Bronchial smooth muscle cell (primary cell): ENCODE data around the gene ZNF776. TPM values are rescaled to one million over a fixed set of nuclear protein-coding genes. Genes with fewer than 3 reads are reported as not detected.

ENCODE experiments used
- total RNA-seq: library from RNA; depleted of rRNA; stranded (reverse); fragments of >200 nt; gene quantifications from 2 replicates; pipeline ENCODE4 v1.2.1, GENCODE V29; 2014

Gene ZNF776
- 16.1 and 17.8 TPM in 2 replicates for total RNA-seq

GRCh38 chr19:57746580-57747471, at the start of gene ZNF776:
Gene ZNF776 (plus strand): TSS chr19:57746815. CDS start chr19:57747059, 244 bp downstream.

DNA sequence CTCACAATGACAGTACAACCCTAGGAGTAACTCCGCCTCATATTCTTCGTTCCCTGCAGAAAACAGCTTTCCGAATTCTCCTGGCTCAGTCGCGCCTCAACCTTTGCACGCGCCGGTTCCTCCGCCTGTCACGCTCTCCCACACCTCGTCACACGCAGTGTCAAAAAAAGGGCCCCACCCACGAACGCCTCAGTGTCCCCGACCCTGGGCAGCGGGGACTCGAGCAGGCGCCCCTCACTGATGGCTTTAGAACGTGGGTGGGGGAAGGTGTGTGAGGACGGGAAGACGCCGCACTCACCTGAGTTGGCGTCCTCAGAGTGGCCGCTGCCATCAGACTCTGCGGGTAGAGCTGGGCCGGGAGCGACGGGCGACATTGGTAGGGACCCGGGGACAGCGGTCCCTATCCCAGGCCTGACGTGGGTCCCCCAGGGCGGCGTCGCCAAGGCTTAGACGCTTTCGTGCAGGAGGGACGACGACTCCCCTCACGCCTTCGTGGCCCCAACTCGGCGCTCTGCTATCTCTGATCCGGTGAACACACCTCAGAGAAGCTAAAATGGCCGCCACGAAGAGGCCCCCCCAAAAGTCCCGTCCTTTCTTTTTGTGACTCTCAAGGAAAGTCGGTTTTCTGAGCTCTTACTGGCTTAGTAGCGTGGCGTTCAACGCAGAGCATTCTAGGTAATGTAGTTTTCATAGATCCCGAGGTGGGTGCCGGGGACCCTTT, 37.8 kb upstream of the ZNF776 start, which contains the start of gene ZNF154:
TSS of gene ZNF154 (minus strand) at position 564 of the 721 bp plus-strand sequence. CDS start at position 331, 233 bp downstream.

DNA sequence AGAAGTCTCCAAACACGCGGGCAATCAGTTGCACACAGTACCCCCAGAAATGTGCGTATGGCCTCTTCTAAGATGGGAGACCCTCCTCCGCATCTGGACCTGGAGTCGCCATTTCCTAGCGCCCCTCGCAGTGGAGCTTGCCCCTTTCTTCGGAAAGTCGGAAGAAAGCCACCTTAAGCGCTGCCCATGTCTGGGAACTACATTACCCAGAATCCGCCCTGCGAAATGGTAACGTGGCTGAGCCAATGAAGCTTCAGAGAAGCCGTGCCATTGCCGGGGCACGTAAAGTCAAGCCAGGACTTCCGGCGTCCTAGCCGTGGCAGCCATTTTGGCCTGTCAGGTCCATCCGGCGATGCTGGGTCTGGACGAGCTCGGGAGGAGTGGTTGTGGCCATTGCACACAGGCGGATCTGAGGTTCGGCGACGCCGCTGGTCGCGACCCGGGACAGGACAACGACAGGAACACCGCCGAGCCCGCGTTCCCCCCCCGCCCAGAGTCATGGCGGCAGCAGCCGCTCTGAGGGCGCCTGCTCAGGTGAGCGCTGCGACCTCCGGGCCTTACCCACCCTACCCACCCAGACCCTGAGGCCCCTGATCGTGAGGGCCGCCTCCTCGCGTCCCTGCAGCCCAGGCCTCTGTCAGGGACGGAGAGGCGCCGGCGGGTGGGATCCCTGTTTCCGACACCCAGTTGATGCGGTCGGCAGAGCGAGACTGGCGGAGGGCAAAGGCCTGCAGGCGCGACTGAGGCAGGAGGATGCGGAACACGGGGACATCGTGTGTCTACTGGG, 22.9 kb downstream of the ZNF776 start, which contains the start of gene ZNF586:
TSS of gene ZNF586 (plus strand) at position 332 of the 787 bp plus-strand sequence. CDS start at position 499, 167 bp downstream.

Other genes starting within 250 kb of the ZNF776 start
- 15.6 and 17.2 TPM in 2 replicates for gene ZNF773, start 246.9 kb upstream of the ZNF776 start, total RNA-seq
- 4.3 and 5.4 TPM in 2 replicates for gene ZNF549, start 219.5 kb upstream of the ZNF776 start, total RNA-seq
- 8.6 and 8.8 TPM in 2 replicates for gene ZNF550, start 187.0 kb upstream of the ZNF776 start, total RNA-seq
- 4.4 and 5.5 TPM in 2 replicates for gene ZNF416, start 167.9 kb upstream of the ZNF776 start, total RNA-seq
- gene ZIK1, start 162.7 kb upstream of the ZNF776 start, total RNA-seq = 5.2 and 7.7 TPM in 2 replicates
- gene ZNF530, start 146.9 kb upstream of the ZNF776 start, total RNA-seq = 1.6 and 3.0 TPM in 2 replicates
- 15.9 and 19.7 TPM in 2 replicates for gene ZNF134, start 132.6 kb upstream of the ZNF776 start, total RNA-seq
- gene ZNF211, start 113.6 kb upstream of the ZNF776 start, total RNA-seq = 8.8 and 11.2 TPM in 2 replicates
- gene ZSCAN4, start 77.9 kb upstream of the ZNF776 start, total RNA-seq = not detected in 2 replicates
- gene ZNF551, start 64.8 kb upstream of the ZNF776 start, total RNA-seq = 4.4 and 4.6 TPM in 2 replicates
- 2.8 and 6.1 TPM in 2 replicates for gene ZNF154, start 37.6 kb upstream of the ZNF776 start, total RNA-seq
- 12.0 and 12.1 TPM in 2 replicates for gene ZNF671, start 19.2 kb upstream of the ZNF776 start, total RNA-seq
- gene ZNF586, start 22.9 kb downstream of the ZNF776 start, total RNA-seq = 15.0 and 17.8 TPM in 2 replicates
- gene ZNF552, start 68.1 kb downstream of the ZNF776 start, total RNA-seq = 3.1 and 3.2 TPM in 2 replicates
- 9.7 and 13.1 TPM in 2 replicates for gene ZNF587B, start 83.5 kb downstream of the ZNF776 start, total RNA-seq
- 14.5 and 15.0 TPM in 2 replicates for gene ZNF587, start 103.0 kb downstream of the ZNF776 start, total RNA-seq
- 4.9 and 5.8 TPM in 2 replicates for gene ZNF814, start 142.2 kb downstream of the ZNF776 start, total RNA-seq
- gene ZNF417, start 169.8 kb downstream of the ZNF776 start, total RNA-seq = 18.0 and 24.0 TPM in 2 replicates
- gene ZNF418, start 188.6 kb downstream of the ZNF776 start, total RNA-seq = 9.1 and 11.8 TPM in 2 replicates
- 6.3 and 6.5 TPM in 2 replicates for gene ZNF256, start 200.9 kb downstream of the ZNF776 start, total RNA-seq
- 0.26 and 0.32 TPM in 2 replicates for gene C19orf18, start 227.7 kb downstream of the ZNF776 start, total RNA-seq